Measurements from ENCODE around the gene SUN2. TPM values are rescaled to one million over a fixed set of nuclear protein-coding genes. Genes with fewer than 3 reads are reported as not detected.
A peak's percentile ranks its signal among the peaks of the same experiment; 100 is the strongest.

The SUN2 gene
- polyA plus RNA-seq, 1 donor = 66.5 TPM

- DNase-seq = no peak
- no peaks in the 10 kb centered on the region for H3K9me3 ChIP-seq (ENCODE audit: control insufficient read depth, low read depth, low read length)
- no peak overlapping the region for H3K27ac ChIP-seq (ENCODE audit: low read length)
- WGBS (ENCODE audit: insufficient coverage, low lambda C conversion rate) = 100% methylated on average over 1 of the region's 15 CpGs
- H3K27me3 ChIP-seq (ENCODE audit: control insufficient read depth, insufficient read depth, low read length) = no peaks in the 10 kb centered on the region
- H3K4me1 ChIP-seq (ENCODE audit: control insufficient read depth, insufficient read depth, low read length) = peaks cover 15% of the 10 kb centered on the region
- H3K36me3 ChIP-seq (ENCODE audit: control insufficient read depth, insufficient read depth, low read length) = peaks cover 92% of the 10 kb centered on the region
- H3K4me3 ChIP-seq (ENCODE audit: low read length) = no peak overlapping the region
These were observed 20.1 kb downstream of the SUN2 start for GRCh38 chr22:38735465-38736256.

GRCh38 chr22:38735126-38735464 lies 20.7 kb downstream of the SUN2 start:
- no CpG with 5 or more reads among the region's 7 CpGs for WGBS (ENCODE audit: insufficient coverage, low lambda C conversion rate)
- Histone ChIP-seq H3K36me3 (ENCODE audit: control insufficient read depth, insufficient read depth, low read length) (peaks cover 92% of the 10 kb centered on the region), H3K27ac (ENCODE audit: low read length) (no peak overlapping the region), H3K4me3 (ENCODE audit: low read length) (no peak overlapping the region), H3K9me3 (ENCODE audit: control insufficient read depth, low read depth, low read length) (no peaks in the 10 kb centered on the region), H3K4me1 (ENCODE audit: control insufficient read depth, insufficient read depth, low read length) (peaks cover 15% of the 10 kb centered on the region), H3K27me3 (ENCODE audit: control insufficient read depth, insufficient read depth, low read length) (no peaks in the 10 kb centered on the region)
- DNase-seq = no peak

GRCh38 chr22:38734421-38735100 lies 21.2 kb downstream of the SUN2 start:
- Histone ChIP-seq H3K27me3 (ENCODE audit: control insufficient read depth, insufficient read depth, low read length) (no peaks in the 10 kb centered on the region), H3K27ac (ENCODE audit: low read length) (no peak overlapping the region), H3K4me3 (ENCODE audit: low read length) (no peak overlapping the region), H3K36me3 (ENCODE audit: control insufficient read depth, insufficient read depth, low read length) (peaks cover 92% of the 10 kb centered on the region), H3K9me3 (ENCODE audit: control insufficient read depth, low read depth, low read length) (no peaks in the 10 kb centered on the region), H3K4me1 (ENCODE audit: control insufficient read depth, insufficient read depth, low read length) (peaks cover 15% of the 10 kb centered on the region)
- WGBS (ENCODE audit: insufficient coverage, low lambda C conversion rate) = no CpG with 5 or more reads among the region's 13 CpGs
- no peak for DNase-seq

GRCh38 chr22:38733724-38734381 lies 21.9 kb downstream of the SUN2 start:
- no CpG with 5 or more reads among the region's 8 CpGs for WGBS (ENCODE audit: insufficient coverage, low lambda C conversion rate)
- peaks cover 92% of the 10 kb centered on the region for H3K36me3 ChIP-seq (ENCODE audit: control insufficient read depth, insufficient read depth, low read length)
- peaks cover 15% of the 10 kb centered on the region for H3K4me1 ChIP-seq (ENCODE audit: control insufficient read depth, insufficient read depth, low read length)
- H3K27ac ChIP-seq (ENCODE audit: low read length) = peak overlapping the region; percentile 30
- no peaks in the 10 kb centered on the region for H3K27me3 ChIP-seq (ENCODE audit: control insufficient read depth, insufficient read depth, low read length)
- DNase-seq = peak in 1 of 2 donors; percentile 54
- H3K4me3 ChIP-seq (ENCODE audit: low read length) = no peak overlapping the region
- no peaks in the 10 kb centered on the region for H3K9me3 ChIP-seq (ENCODE audit: control insufficient read depth, low read depth, low read length)

- Histone ChIP-seq H3K27me3 (ENCODE audit: control insufficient read depth, insufficient read depth, low read length) (no peaks in the 10 kb centered on the region), H3K9me3 (ENCODE audit: control insufficient read depth, low read depth, low read length) (no peaks in the 10 kb centered on the region), H3K4me1 (ENCODE audit: control insufficient read depth, insufficient read depth, low read length) (peaks cover 15% of the 10 kb centered on the region), H3K27ac (ENCODE audit: low read length) (no peak overlapping the region), H3K4me3 (ENCODE audit: low read length) (no peak overlapping the region), H3K36me3 (ENCODE audit: control insufficient read depth, insufficient read depth, low read length) (peaks cover 92% of the 10 kb centered on the region)
- WGBS (ENCODE audit: insufficient coverage, low lambda C conversion rate) = no CpG with 5 or more reads among the region's 4 CpGs
- peak; percentile 25 to 52 for DNase-seq
These were observed 22.5 kb downstream of the SUN2 start for GRCh38 chr22:38733329-38733723.

GRCh38 chr22:38732251-38732815 lies 23.5 kb downstream of the SUN2 start:
- peaks cover 15% of the 10 kb centered on the region for H3K4me1 ChIP-seq (ENCODE audit: control insufficient read depth, insufficient read depth, low read length)
- no peak overlapping the region for H3K27ac ChIP-seq (ENCODE audit: low read length)
- no peaks in the 10 kb centered on the region for H3K27me3 ChIP-seq (ENCODE audit: control insufficient read depth, insufficient read depth, low read length)
- DNase-seq = no peak
- H3K9me3 ChIP-seq (ENCODE audit: control insufficient read depth, low read depth, low read length) = no peaks in the 10 kb centered on the region
- no CpG with 5 or more reads among the region's 13 CpGs for WGBS (ENCODE audit: insufficient coverage, low lambda C conversion rate)
- H3K4me3 ChIP-seq (ENCODE audit: low read length) = no peak overlapping the region
- H3K36me3 ChIP-seq (ENCODE audit: control insufficient read depth, insufficient read depth, low read length) = peaks cover 92% of the 10 kb centered on the region

GRCh38 chr22:38731703-38732161 lies 24.1 kb downstream of the SUN2 start:
- Histone ChIP-seq H3K4me1 (ENCODE audit: control insufficient read depth, insufficient read depth, low read length) (peaks cover 15% of the 10 kb centered on the region), H3K36me3 (ENCODE audit: control insufficient read depth, insufficient read depth, low read length) (peaks cover 92% of the 10 kb centered on the region)

GRCh38 chr22:38730411-38730871 lies 25.4 kb downstream of the SUN2 start:
- no peak overlapping the region for H3K27ac ChIP-seq (ENCODE audit: low read length)
- H3K9me3 ChIP-seq (ENCODE audit: control insufficient read depth, low read depth, low read length) = no peaks in the 10 kb centered on the region
- WGBS (ENCODE audit: insufficient coverage, low lambda C conversion rate) = no CpG with 5 or more reads among the region's 13 CpGs
- no peak for DNase-seq
- no peaks in the 10 kb centered on the region for H3K27me3 ChIP-seq (ENCODE audit: control insufficient read depth, insufficient read depth, low read length)
- H3K4me3 ChIP-seq (ENCODE audit: low read length) = no peak overlapping the region
- peaks cover 92% of the 10 kb centered on the region for H3K36me3 ChIP-seq (ENCODE audit: control insufficient read depth, insufficient read depth, low read length)
- H3K4me1 ChIP-seq (ENCODE audit: control insufficient read depth, insufficient read depth, low read length) = peaks cover 15% of the 10 kb centered on the region

More at GRCh38 chr22:38731703-38732161, 24.1 kb downstream of the SUN2 start:
- WGBS (ENCODE audit: insufficient coverage, low lambda C conversion rate) = no CpG with 5 or more reads among the region's 6 CpGs
- Histone ChIP-seq H3K4me3 (ENCODE audit: low read length) (no peak overlapping the region), H3K9me3 (ENCODE audit: control insufficient read depth, low read depth, low read length) (no peaks in the 10 kb centered on the region), H3K27me3 (ENCODE audit: control insufficient read depth, insufficient read depth, low read length) (no peaks in the 10 kb centered on the region), H3K27ac (ENCODE audit: low read length) (no peak overlapping the region)
- DNase-seq = no peak

GRCh38 chr22:38729946-38730345 lies 25.9 kb downstream of the SUN2 start:
- Histone ChIP-seq H3K9me3 (ENCODE audit: control insufficient read depth, low read depth, low read length) (no peaks in the 10 kb centered on the region), H3K36me3 (ENCODE audit: control insufficient read depth, insufficient read depth, low read length) (peaks cover 92% of the 10 kb centered on the region), H3K27me3 (ENCODE audit: control insufficient read depth, insufficient read depth, low read length) (no peaks in the 10 kb centered on the region), H3K4me1 (ENCODE audit: control insufficient read depth, insufficient read depth, low read length) (peaks cover 15% of the 10 kb centered on the region), H3K4me3 (ENCODE audit: low read length) (no peak overlapping the region), H3K27ac (ENCODE audit: low read length) (no peak overlapping the region)
- no peak for DNase-seq
- WGBS (ENCODE audit: insufficient coverage, low lambda C conversion rate) = 90% methylated on average over 2 of the region's 6 CpGs

Measured in large intestine (tissue), 3 donors.